PC-3 (cell line): Measurements from ENCODE around the gene PIPOX. TPM values are rescaled to one million over a fixed set of nuclear protein-coding genes. Genes with fewer than 3 reads are reported as not detected.

Experiments
- ATAC-seq: fragments of 200-7000 bp; cut with Tn5 transposase; 2 replicates; pipeline ENCODE4 v1.9.1; 2020; ENCODE audit warnings: mild to moderate bottlenecking, moderate library complexity
- BruUV-seq: library from RNA; stranded (reverse); fragments of 400-500 nt; replicated peaks from 2 replicates; lab custom pipeline; 2021; lab: Mats Ljungman, UMichigan
- CTCF ChIA-PET: fragments of 300-600 bp; sonication (Branson Sonifier 250); formaldehyde crosslinking; loops from one replicate; lab custom pipeline; 2022; ENCODE audit warnings: antibody characterized with exemption; lab: Charles Lee
- POLR2A ChIA-PET: fragments of 300-600 bp; sonication (Branson Sonifier 250); formaldehyde crosslinking; loops from one replicate; lab custom pipeline; 2022; ENCODE audit warnings: antibody characterized with exemption; ENCODE audit not compliant: unreplicated experiment; lab: Charles Lee
- DNase-seq: peaks from one replicate; pipeline ENCODE4 v3.0.0-alpha.2; 2015
- H2AFZ ChIP-seq: fragments of 300-600 bp; sonication (generic); 2 replicates; pipeline ENCODE4 v1.6.0; 2016; ENCODE audit warnings: antibody characterized with exemption, low read length
- H3F3A ChIP-seq: fragments of 300-600 bp; sonication (generic); one replicate; pipeline ENCODE4 v1.6.0; 2017; ENCODE audit warnings: antibody characterized with exemption, low read length, control low read depth, mild to moderate bottlenecking; ENCODE audit not compliant: unreplicated experiment
- H3K27ac ChIP-seq: fragments of 300-600 bp; sonication (generic); 2 replicates; pipeline ENCODE4 v1.5.1; 2016; ENCODE audit warnings: mild to moderate bottlenecking, low read length
- H3K27me3 ChIP-seq: fragments of 300-600 bp; sonication (generic); 2 replicates; pipeline ENCODE4 v1.6.1; 2016; ENCODE audit warnings: low read length, mixed read lengths
- H3K36me3 ChIP-seq: fragments of 300-600 bp; sonication (generic); 2 replicates; pipeline ENCODE4 v1.6.1; 2016; ENCODE audit warnings: low read depth, mixed run types, low read length, mixed read lengths
- H3K4me1 ChIP-seq: fragments of 300-600 bp; sonication (generic); 2 replicates; pipeline ENCODE4 v1.5.1; 2016; ENCODE audit warnings: low read length; ENCODE audit not compliant: insufficient read depth
- H3K4me2 ChIP-seq: fragments of 300-600 bp; sonication (generic); 2 replicates; pipeline ENCODE4 v1.6.0; 2016; ENCODE audit warnings: low read length
- H3K4me3 ChIP-seq: fragments of 300-600 bp; sonication (generic); 2 replicates; pipeline ENCODE4 v1.5.1; 2016; ENCODE audit warnings: mild to moderate bottlenecking, low read length, mixed read lengths
- H3K79me2 ChIP-seq: fragments of 300-600 bp; sonication (generic); 2 replicates; pipeline ENCODE4 v1.6.1; 2017; ENCODE audit warnings: low read length, mixed read lengths
- H3K9ac ChIP-seq: fragments of 300-600 bp; sonication (generic); 2 replicates; pipeline ENCODE4 v1.6.0; 2016; ENCODE audit warnings: mild to moderate bottlenecking, low read length
- H3K9me2 ChIP-seq: fragments of 300-600 bp; sonication (generic); replicated peaks from 2 replicates; pipeline ENCODE4 v1.6.1; 2016; ENCODE audit warnings: mixed run types, low read length, mixed read lengths
- H3K9me3 ChIP-seq: fragments of 300-600 bp; sonication (generic); 2 replicates; pipeline ENCODE4 v1.6.1; 2016; ENCODE audit warnings: low read length, mixed read lengths
- H4K20me1 ChIP-seq: fragments of 300-600 bp; sonication (generic); 2 replicates; pipeline ENCODE4 v1.6.1; 2016; ENCODE audit warnings: low read length, mixed read lengths
- EZH2 ChIP-seq: fragments of 300-600 bp; sonication (generic); IDR thresholded peaks from one replicate; pipeline ENCODE4 v1.6.1; 2017; ENCODE audit warnings: antibody characterized with exemption, mild to moderate bottlenecking, low read length; ENCODE audit not compliant: unreplicated experiment
- EZH2phosphoT487 ChIP-seq: fragments of 300-600 bp; sonication (generic); IDR thresholded peaks from 2 replicates; pipeline ENCODE4 v1.6.1; 2018; ENCODE audit warnings: mild to moderate bottlenecking, antibody characterized with exemption, low read length, borderline replicate concordance
- intact Hi-C: fragments of 100-400 bp; cut with micrococcal nuclease; formaldehyde crosslinking; loops from 2 replicates; pipeline ENCODE4 v1.9.0; 2023
- total RNA-seq: library from RNA; depleted of rRNA; stranded (reverse); fragments of >200 nt; gene quantifications from 2 replicates; pipeline ENCODE4 v1.2.3, GENCODE V29; 2014
- TF ChIP-seq, protein P1 (sequence below): fragments of 300-600 bp; sonication (generic); conservative IDR thresholded peaks from 2 replicates; pipeline ENCODE4 v1.5.1; 2017; ENCODE audit warnings: antibody characterized with exemption, low read depth, mild to moderate bottlenecking, low read length

PIPOX gene
- total RNA-seq, 1 experiment from 2014 or later, result 0.87 TPM

DNA sequence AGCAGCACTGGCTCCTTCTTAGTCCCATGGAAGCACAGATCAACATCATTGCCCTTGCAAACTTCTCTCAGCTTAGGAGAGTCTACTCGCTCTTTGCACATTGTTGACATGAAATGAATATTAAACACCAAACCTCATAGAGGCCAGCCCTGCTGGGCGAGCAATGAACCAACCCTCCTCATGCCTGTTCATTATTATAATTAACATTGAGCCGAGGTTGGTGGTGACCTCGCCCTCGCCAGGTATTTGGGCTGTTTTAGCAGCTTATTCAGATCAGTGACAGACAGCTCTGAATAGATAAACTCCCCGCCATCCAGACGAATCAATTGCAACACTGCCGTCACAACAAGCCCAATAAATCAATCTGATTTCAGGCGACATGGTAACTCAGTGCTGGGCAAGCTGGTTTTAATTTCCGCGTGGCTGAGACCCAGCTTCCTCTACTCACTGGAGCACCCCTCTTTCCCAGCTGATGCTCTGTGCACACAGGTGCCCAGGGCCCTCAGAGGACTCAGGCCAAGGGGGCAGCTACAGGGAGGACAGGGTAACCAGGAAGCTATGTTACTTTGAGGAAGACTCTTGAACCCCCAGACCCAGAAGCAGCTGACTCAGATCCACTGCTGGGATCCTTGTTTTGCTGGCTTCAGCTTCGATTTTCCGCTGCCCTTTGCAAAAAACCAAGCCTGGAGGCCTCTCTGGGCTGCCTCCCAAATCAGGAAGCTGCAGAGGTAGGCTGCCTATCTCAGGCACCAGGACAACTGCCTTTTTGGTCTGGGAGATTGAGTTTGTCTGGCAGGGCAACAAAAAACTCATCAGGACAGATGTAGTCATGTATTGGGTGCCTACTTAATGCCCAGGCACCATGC, 26.4 kb upstream of the PIPOX start:
- Histone ChIP-seq H3F3A (no peaks in the 10 kb centered on the region), H3K9me2 (no peaks in the 10 kb centered on the region), H3K9me3 (no peaks in the 10 kb centered on the region), H3K9ac (no peak overlapping the region), H3K4me3 (no peak overlapping the region), H3K4me1 (no peaks in the 10 kb centered on the region), H3K27me3 (peaks cover 45% of the 10 kb centered on the region), H4K20me1 (no peaks in the 10 kb centered on the region), H3K79me2 (no peaks in the 10 kb centered on the region), H3K4me2 (no peak overlapping the region), H3K36me3 (no peaks in the 10 kb centered on the region), H3K27ac (no peak overlapping the region), H2AFZ (no peak overlapping the region)
- ChIA-PET CTCF (no interaction called here), POLR2A (no interaction called here)
- ATAC-seq, result no peak
- no TSS peak for BruUV-seq
- TF ChIP-seq, protein P1, sequence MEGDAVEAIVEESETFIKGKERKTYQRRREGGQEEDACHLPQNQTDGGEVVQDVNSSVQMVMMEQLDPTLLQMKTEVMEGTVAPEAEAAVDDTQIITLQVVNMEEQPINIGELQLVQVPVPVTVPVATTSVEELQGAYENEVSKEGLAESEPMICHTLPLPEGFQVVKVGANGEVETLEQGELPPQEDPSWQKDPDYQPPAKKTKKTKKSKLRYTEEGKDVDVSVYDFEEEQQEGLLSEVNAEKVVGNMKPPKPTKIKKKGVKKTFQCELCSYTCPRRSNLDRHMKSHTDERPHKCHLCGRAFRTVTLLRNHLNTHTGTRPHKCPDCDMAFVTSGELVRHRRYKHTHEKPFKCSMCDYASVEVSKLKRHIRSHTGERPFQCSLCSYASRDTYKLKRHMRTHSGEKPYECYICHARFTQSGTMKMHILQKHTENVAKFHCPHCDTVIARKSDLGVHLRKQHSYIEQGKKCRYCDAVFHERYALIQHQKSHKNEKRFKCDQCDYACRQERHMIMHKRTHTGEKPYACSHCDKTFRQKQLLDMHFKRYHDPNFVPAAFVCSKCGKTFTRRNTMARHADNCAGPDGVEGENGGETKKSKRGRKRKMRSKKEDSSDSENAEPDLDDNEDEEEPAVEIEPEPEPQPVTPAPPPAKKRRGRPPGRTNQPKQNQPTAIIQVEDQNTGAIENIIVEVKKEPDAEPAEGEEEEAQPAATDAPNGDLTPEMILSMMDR, result no peak
- TF ChIP-seq EZH2 (no peak), EZH2phosphoT487 (no peak)
- intact Hi-C loops, result no loop called here
- DNase-seq, result no peak

DNA sequence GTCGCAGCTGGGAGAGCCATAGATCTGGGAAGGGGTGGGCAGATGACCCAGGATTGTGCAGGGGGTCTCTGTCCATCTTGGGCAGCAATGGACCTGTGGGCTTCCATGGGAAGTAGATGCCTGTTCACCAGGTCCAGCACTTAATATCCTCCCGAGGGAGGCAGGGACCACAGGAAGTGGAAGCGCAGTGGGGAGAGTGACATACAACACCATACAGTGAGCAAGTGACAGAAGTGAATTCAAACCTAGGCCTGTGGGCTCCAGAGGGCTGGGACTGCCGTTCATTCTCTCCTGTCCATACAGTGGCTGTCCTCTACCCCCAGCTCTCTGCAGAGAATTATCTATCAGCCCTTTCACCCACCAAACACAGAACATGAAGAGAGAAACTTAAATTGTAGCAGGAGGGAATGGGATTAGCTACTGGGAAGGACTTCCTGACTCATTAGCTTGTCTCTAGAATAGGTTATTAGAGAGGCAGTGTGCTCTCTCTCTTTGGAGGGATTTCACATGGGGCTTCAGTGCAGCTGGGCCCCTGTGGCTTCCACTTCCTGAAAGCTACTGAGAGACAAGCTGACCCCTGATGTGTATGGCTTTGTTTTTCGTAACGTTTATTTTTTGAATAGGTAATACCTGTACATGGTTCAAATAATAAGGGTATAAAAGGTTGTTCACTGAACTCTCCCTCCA, 24.0 kb upstream of the PIPOX start:
- intact Hi-C loops, result no loop called here
- Histone ChIP-seq H3K36me3 (no peaks in the 10 kb centered on the region), H2AFZ (no peak overlapping the region), H4K20me1 (no peaks in the 10 kb centered on the region), H3K4me1 (no peaks in the 10 kb centered on the region), H3K9ac (no peak overlapping the region), H3K27ac (no peak overlapping the region), H3K4me3 (no peak overlapping the region), H3K9me3 (no peaks in the 10 kb centered on the region), H3K79me2 (no peaks in the 10 kb centered on the region), H3F3A (no peaks in the 10 kb centered on the region), H3K27me3 (peaks cover 64% of the 10 kb centered on the region), H3K4me2 (no peak overlapping the region), H3K9me2 (no peaks in the 10 kb centered on the region)
- TF ChIP-seq, protein P1, result no peak
- TF ChIP-seq EZH2phosphoT487, result no peak
- no peak for TF ChIP-seq EZH2
- ChIA-PET POLR2A (no interaction called here), CTCF (no interaction called here)
- BruUV-seq, result no TSS peak
- no peak for ATAC-seq
- no peak for DNase-seq
